Suprapubic skin (tissue), 4 donors: Measurements from ENCODE around the gene MARCHF3.

Experiments
- POLR2A ChIP-seq, 2 donors: fragments of 450-650 bp; IDR thresholded peaks; one replicate each; pipeline ENCODE4 v1.6.1; 2017; ENCODE audit warnings: antibody characterized with exemption in 2 of 2, mild to moderate bottlenecking in 2 of 2, moderate library complexity in 2 of 2
- POLR2AphosphoS5 ChIP-seq, 3 donors: sonication (generic); formaldehyde crosslinking; IDR thresholded peaks; one replicate each; pipeline ENCODE4 v1.6.1; 2017; ENCODE audit warnings: antibody characterized with exemption in 3 of 3
- TF ChIP-seq, protein P1 (sequence below), 2 donors: fragments of 200-600 bp in 1 of 2; fragments of 450-650 bp in 1 of 2; sonication (generic) in 1 of 2; IDR thresholded peaks; one replicate each; pipeline ENCODE4 v1.5.1; 2016 to 2019; ENCODE audit warnings: antibody characterized with exemption in 2 of 2, mild to moderate bottlenecking in 1 of 2, moderate library complexity in 1 of 2

DNA sequence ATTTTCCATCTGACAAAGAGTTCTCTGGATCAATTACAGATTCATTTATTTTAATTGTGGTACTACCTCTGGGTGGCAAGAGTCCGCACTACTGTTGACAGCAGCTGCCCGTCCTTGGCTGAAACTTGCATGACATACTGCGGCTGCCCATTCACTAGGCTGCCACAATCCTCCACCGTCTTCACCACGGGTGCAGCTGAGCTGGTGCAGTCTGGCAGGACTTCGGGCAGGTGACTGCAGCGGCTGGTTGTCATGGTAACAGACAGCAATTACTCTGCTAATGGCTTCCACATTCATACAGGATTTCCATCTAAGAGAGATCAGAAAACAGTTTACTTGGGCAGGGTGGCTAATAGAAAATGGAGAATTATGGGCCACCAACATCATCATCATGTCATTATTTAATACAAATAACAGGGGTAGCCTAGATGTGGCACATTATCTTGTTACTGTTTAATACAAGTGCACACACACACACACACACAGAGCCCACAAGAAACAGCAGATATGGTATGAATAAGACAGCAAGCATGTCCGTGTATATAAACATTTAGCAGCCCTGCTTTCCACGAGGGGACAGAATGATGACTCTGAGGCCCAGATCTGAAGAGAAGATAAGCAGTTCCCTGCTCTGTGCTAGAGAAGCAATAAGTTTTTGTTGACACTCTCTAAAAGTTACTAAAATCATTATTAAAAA, 112.3 kb downstream of the MARCHF3 start:
- TF ChIP-seq, protein P1, sequence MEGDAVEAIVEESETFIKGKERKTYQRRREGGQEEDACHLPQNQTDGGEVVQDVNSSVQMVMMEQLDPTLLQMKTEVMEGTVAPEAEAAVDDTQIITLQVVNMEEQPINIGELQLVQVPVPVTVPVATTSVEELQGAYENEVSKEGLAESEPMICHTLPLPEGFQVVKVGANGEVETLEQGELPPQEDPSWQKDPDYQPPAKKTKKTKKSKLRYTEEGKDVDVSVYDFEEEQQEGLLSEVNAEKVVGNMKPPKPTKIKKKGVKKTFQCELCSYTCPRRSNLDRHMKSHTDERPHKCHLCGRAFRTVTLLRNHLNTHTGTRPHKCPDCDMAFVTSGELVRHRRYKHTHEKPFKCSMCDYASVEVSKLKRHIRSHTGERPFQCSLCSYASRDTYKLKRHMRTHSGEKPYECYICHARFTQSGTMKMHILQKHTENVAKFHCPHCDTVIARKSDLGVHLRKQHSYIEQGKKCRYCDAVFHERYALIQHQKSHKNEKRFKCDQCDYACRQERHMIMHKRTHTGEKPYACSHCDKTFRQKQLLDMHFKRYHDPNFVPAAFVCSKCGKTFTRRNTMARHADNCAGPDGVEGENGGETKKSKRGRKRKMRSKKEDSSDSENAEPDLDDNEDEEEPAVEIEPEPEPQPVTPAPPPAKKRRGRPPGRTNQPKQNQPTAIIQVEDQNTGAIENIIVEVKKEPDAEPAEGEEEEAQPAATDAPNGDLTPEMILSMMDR (IDR thresholded peaks at IDR 0.05) = no peak
- TF ChIP-seq POLR2AphosphoS5 (IDR thresholded peaks at IDR 0.05) (no peak), POLR2A (IDR thresholded peaks at IDR 0.05) (no peak)
